IMR-90 (cell line): Measurements from ENCODE around the gene AIRE. TPM values are rescaled to one million over a fixed set of nuclear protein-coding genes. Genes with fewer than 3 reads are reported as not detected.

Source experiments
- ATAC-seq: fragments of 200-7000 bp; cut with Tn5 transposase; 2 replicates; pipeline ENCODE4 v1.9.1; 2020; ENCODE audit warnings: low read depth, mild to moderate bottlenecking, moderate library complexity
- Bru-seq: library from RNA; stranded (reverse); fragments of 400-500 nt; gene quantifications from one replicate; lab custom pipeline; 2021; lab: Mats Ljungman, UMichigan
- BruChase-seq, 2 experiments: library from RNA; stranded (reverse); fragments of 400-500 nt; gene quantifications; one replicate each; lab custom pipeline; 2021; lab: Mats Ljungman, UMichigan
- BruUV-seq: library from RNA; stranded (reverse); fragments of 400-500 nt; replicated peaks from 2 replicates; lab custom pipeline; 2021; lab: Mats Ljungman, UMichigan
- CTCF ChIA-PET: fragments of 300-600 bp; formaldehyde crosslinking; extraction: SDS; loops from one replicate; lab custom pipeline; 2021; ENCODE audit warnings: antibody characterized with exemption; lab: Yijun Ruan, JAX
- POLR2A ChIA-PET: fragments of 300-600 bp; sonication (Branson Sonifier 250); formaldehyde crosslinking; loops from one replicate; lab custom pipeline; 2022; ENCODE audit warnings: antibody characterized with exemption; ENCODE audit not compliant: unreplicated experiment; lab: Charles Lee
- DNase-seq: peaks from one replicate; pipeline ENCODE4 v3.0.0; 2013
- H2AFZ ChIP-seq: replicated peaks from 2 replicates; pipeline ENCODE3; 2013; ENCODE audit warnings: low read length, mild to moderate bottlenecking; ENCODE audit not compliant: poor library complexity
- H2AK5ac ChIP-seq: 2 replicates; pipeline ENCODE4 v1.6.1; 2013; ENCODE audit warnings: low read depth, low read length, inconsistent platforms
- H2AK9ac ChIP-seq: replicated peaks from 2 replicates; pipeline ENCODE3; 2013; ENCODE audit warnings: mild to moderate bottlenecking, low read depth, low read length, moderate library complexity; ENCODE audit not compliant: poor library complexity
- H2BK120ac ChIP-seq: 2 replicates; pipeline ENCODE4 v1.6.1; 2013; ENCODE audit warnings: low read depth, low read length, inconsistent platforms
- H2BK15ac ChIP-seq: 3 replicates; pipeline ENCODE4 v1.6.1; 2013; ENCODE audit warnings: low read depth, low read length, inconsistent platforms
- H2BK20ac ChIP-seq: 2 replicates; pipeline ENCODE4 v1.6.1; 2013; ENCODE audit warnings: low read depth, mild to moderate bottlenecking, inconsistent platforms, low read length, moderate library complexity
- H2BK5ac ChIP-seq: 2 replicates; pipeline ENCODE4 v1.6.1; 2013; ENCODE audit warnings: mild to moderate bottlenecking, low read depth, low read length, inconsistent platforms; ENCODE audit not compliant: poor library complexity, severe bottlenecking
- H3K14ac ChIP-seq: replicated peaks from 2 replicates; pipeline ENCODE4 v1.6.1; 2013; ENCODE audit warnings: low read depth, low read length, inconsistent platforms
- H3K18ac ChIP-seq: 2 replicates; pipeline ENCODE4 v1.6.1; 2013; ENCODE audit warnings: low read depth, low read length, control low read depth
- H3K23ac ChIP-seq: 2 replicates; pipeline ENCODE4 v1.6.1; 2013; ENCODE audit warnings: low read depth, low read length, inconsistent platforms
- H3K27ac ChIP-seq: 2 replicates; pipeline ENCODE4 v1.5.1; 2013; ENCODE audit warnings: mild to moderate bottlenecking, control low read depth, low read length; ENCODE audit not compliant: insufficient read depth
- H3K27me3 ChIP-seq: 2 replicates; pipeline ENCODE4 v1.6.1; 2013; ENCODE audit warnings: low read length; ENCODE audit not compliant: control insufficient read depth, insufficient read depth
- H3K36me3 ChIP-seq: 2 replicates; pipeline ENCODE4 v1.6.1; 2013; ENCODE audit warnings: low read length, mixed read lengths; ENCODE audit not compliant: control insufficient read depth, insufficient read depth
- H3K4ac ChIP-seq: 2 replicates; pipeline ENCODE4 v1.6.1; 2013; ENCODE audit warnings: low read depth, low read length, inconsistent platforms
- H3K4me1 ChIP-seq: 2 replicates; pipeline ENCODE4 v1.6.1; 2013; ENCODE audit warnings: low read length, mixed read lengths; ENCODE audit not compliant: control insufficient read depth, insufficient read depth
- H3K4me2 ChIP-seq: 2 replicates; pipeline ENCODE4 v1.6.1; 2013; ENCODE audit warnings: low read depth, mild to moderate bottlenecking, control low read depth, low read length, moderate library complexity
- H3K4me3 ChIP-seq: 2 replicates; pipeline ENCODE4 v1.5.1; 2013; ENCODE audit warnings: low read depth, mild to moderate bottlenecking, control low read depth, low read length, moderate library complexity; ENCODE audit not compliant: insufficient read depth
- H3K56ac ChIP-seq: 2 replicates; pipeline ENCODE4 v1.6.1; 2013; ENCODE audit warnings: low read length, inconsistent platforms; ENCODE audit not compliant: insufficient read depth; ENCODE audit errors: extremely low read depth
- H3K79me1 ChIP-seq, 2 experiments: 2 replicates each; pipeline ENCODE4 v1.6.1; 2013; ENCODE audit warnings: low read length in 2 of 2, inconsistent platforms in 1 of 2, low read depth in 1 of 2
- H3K9ac ChIP-seq: 2 replicates; pipeline ENCODE4 v1.6.1; 2013; ENCODE audit warnings: low read depth, low read length, control low read depth
- H3K9me1 ChIP-seq: 2 replicates; pipeline ENCODE4 v1.6.1; 2013; ENCODE audit warnings: low read length, inconsistent platforms; ENCODE audit not compliant: insufficient read depth
- H3K9me3 ChIP-seq: 2 replicates; pipeline ENCODE4 v1.6.1; 2013; ENCODE audit warnings: low read length; ENCODE audit not compliant: control insufficient read depth, insufficient read depth
- H4K20me1 ChIP-seq: 2 replicates; pipeline ENCODE4 v1.6.1; 2013; ENCODE audit warnings: low read length, inconsistent platforms; ENCODE audit not compliant: insufficient read depth
- H4K5ac ChIP-seq: 2 replicates; pipeline ENCODE4 v1.6.1; 2013; ENCODE audit warnings: mild to moderate bottlenecking, low read depth, low read length, control low read depth
- H4K8ac ChIP-seq, 2 experiments: 2 replicates each; pipeline ENCODE4 v1.6.1; 2013; ENCODE audit warnings: low read depth in 2 of 2, low read length in 2 of 2, control low read depth in 1 of 2, inconsistent platforms in 1 of 2
- H4K91ac ChIP-seq: 2 replicates; pipeline ENCODE4 v1.6.1; 2013; ENCODE audit warnings: low read depth, low read length, inconsistent platforms; ENCODE audit not compliant: insufficient read depth
- BHLHE40 ChIP-seq: fragments of 150-350 bp; IDR thresholded peaks from 2 replicates; pipeline ENCODE4 v1.6.1; 2016; ENCODE audit warnings: mild to moderate bottlenecking, low read depth, low read length
- CHD1 ChIP-seq: IDR thresholded peaks from 2 replicates; pipeline ENCODE4 v1.6.1; 2012; ENCODE audit warnings: low read depth, low read length, improper control_type of control experiment
- MAZ ChIP-seq: IDR thresholded peaks from 2 replicates; pipeline ENCODE4 v1.6.1; 2012; ENCODE audit warnings: low read depth, mild to moderate bottlenecking, low read length, improper control_type of control experiment, moderate library complexity, borderline replicate concordance
- MXI1 ChIP-seq: IDR thresholded peaks from 2 replicates; pipeline ENCODE4 v1.6.1; 2012; ENCODE audit warnings: low read depth, mild to moderate bottlenecking, low read length, moderate library complexity, borderline replicate concordance
- RAD21 ChIP-seq: IDR thresholded peaks from 2 replicates; pipeline ENCODE4 v1.6.1; 2012; ENCODE audit warnings: low read length, improper control_type of control experiment
- RCOR1 ChIP-seq: IDR thresholded peaks from 2 replicates; pipeline ENCODE4 v1.6.1; 2012; ENCODE audit warnings: mild to moderate bottlenecking, low read length, improper control_type of control experiment; ENCODE audit not compliant: insufficient replicate concordance
- RFX5 ChIP-seq: IDR thresholded peaks from 2 replicates; pipeline ENCODE4 v1.8.0; 2012; ENCODE audit warnings: low read depth, mild to moderate bottlenecking, low read length, moderate library complexity
- WGBS, 2 experiments: methylation state at CpG; one replicate each; pipeline versions ENCODE4 v1.1.5 to v1.1.7; 2013; ENCODE audit warnings: missing lambda C conversion rate in 2 of 2; ENCODE audit not compliant: insufficient read length in 1 of 2; ENCODE audit errors: extremely low coverage in 2 of 2; 5-methylcytosine and 5-hydroxymethylcytosine counted together
- dilution Hi-C: fragments of 300-500 bp; cut with HindIII; formaldehyde crosslinking; loops from one replicate; pipeline ENCODE4 v1.14.3; 2018; ENCODE audit warnings: low sequenced_read_pairs; ENCODE audit not compliant: unreplicated experiment
- in situ Hi-C: fragments of 300-500 bp; cut with MboI; formaldehyde crosslinking; loops from 3 replicates; pipeline ENCODE4 v1.14.3; 2019; ENCODE audit warnings: low sequenced_read_pairs, inconsistent platforms, mixed read lengths
- intact Hi-C: fragments of 100-400 bp; cut with micrococcal nuclease; formaldehyde crosslinking; loops from 2 replicates; pipeline ENCODE4 v1.10.0; 2022
- long read RNA-seq: library from polyadenylated mRNA; unstranded; transcript quantifications from one replicate; pipeline ENCODE4 v2.0.0, GENCODE V29; 2021; ENCODE audit not compliant: unreplicated experiment
- polyA plus RNA-seq, 3 experiments: library from polyadenylated mRNA; depleted of rRNA; stranded (reverse); fragments of >200 nt; gene quantifications; 2 replicates each; pipeline ENCODE4 v1.2.3, GENCODE V29; 2012; ENCODE audit warnings: low replicate concordance in 1 of 3
- total RNA-seq: library from RNA; depleted of rRNA; stranded (reverse); fragments of >200 nt; gene quantifications from 2 replicates; pipeline ENCODE4 v1.2.3, GENCODE V29; 2012; rRNA removed
- TF ChIP-seq, protein P1 (sequence below): fragments of 150-350 bp; IDR thresholded peaks from 2 replicates; pipeline ENCODE4 v1.6.1; 2017; ENCODE audit warnings: mild to moderate bottlenecking, antibody characterized with exemption, low read length, low read depth
- TF ChIP-seq, protein P2 (sequence below): conservative IDR thresholded peaks from 2 replicates; pipeline ENCODE4 v1.5.1; 2012; ENCODE audit warnings: mild to moderate bottlenecking, low read depth, low read length, improper control_type of control experiment

The AIRE gene
- total RNA-seq (not detected in 2 replicates), polyA plus RNA-seq (2012; rRNA removed) (0.03 and 0.05 TPM in 2 replicates), Bru-seq, nascent RNA (not detected), BruChase-seq, experiment 1, labeled RNA remaining after a 6-hour chase (not detected), BruChase-seq, experiment 2, labeled RNA remaining after a 2-hour chase (not detected)
- polyA plus RNA-seq (2012; cell fraction: cytosol; rRNA removed), result not detected in 2 replicates
- 0.54 and 0.91 TPM in 2 replicates for polyA plus RNA-seq (2012; cell fraction: nucleus; rRNA removed; ENCODE audit: low replicate concordance)
- long read RNA-seq, result 0 reads

DNA sequence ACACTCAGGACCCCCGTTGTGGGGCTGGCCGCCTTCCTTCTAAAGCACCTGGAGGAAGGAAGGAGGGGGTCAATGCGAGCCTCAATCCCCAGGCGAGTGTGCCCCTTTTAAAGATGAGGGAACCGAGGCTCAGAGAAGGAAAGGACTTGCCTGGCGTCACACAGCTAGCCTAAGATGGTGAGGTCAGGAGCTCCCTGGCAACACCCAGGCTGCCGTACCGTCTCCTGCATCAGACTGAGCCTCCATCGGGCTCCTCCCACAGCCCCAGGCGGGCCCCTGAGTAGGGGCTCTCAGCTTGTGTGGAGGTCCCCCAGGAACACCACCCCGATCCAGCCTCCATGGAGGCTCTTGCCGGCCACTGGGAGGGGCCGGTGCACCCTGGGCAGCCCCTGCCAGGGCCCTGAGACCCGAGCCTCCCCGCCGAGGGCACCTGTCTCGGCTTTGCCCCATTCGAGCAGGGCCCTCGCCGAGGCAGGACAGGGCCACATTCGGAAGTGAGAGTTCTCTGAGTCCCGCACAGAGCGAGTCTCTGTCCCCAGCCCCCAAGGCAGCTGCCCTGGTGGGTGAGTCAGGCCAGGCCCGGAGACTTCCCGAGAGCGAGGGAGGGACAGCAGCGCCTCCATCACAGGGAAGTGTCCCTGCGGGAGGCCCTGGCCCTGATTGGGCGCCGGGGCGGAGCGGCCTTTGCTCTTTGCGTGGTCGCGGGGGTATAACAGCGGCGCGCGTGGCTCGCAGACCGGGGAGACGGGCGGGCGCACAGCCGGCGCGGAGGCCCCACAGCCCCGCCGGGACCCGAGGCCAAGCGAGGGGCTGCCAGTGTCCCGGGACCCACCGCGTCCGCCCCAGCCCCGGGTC, at the start of gene AIRE:
Gene AIRE, plus strand, starts transcription at position 739 of the 855 bp plus-strand sequence. CDS start 131 bp downstream, outside the sequence.
- Histone ChIP-seq H3K9me1 (no peaks in the 10 kb centered on the region), H3K4me3 (no peak within 1 kb of the TSS), H3K36me3 (no peaks in the 10 kb centered on the region), H3K27ac (no peak within 1 kb of the TSS), H3K14ac (no peak within 1 kb of the TSS), H2BK20ac (no peak within 1 kb of the TSS), H3K4ac (no peak within 1 kb of the TSS), H2BK15ac (no peak within 1 kb of the TSS), H3K23ac (no peak within 1 kb of the TSS), H2AFZ (peak within 1 kb of the TSS; percentile 85), H2AK9ac (peak within 1 kb of the TSS; percentile 81), H3K9ac (no peak within 1 kb of the TSS), H4K20me1 (no peaks in the 10 kb centered on the region), H4K91ac (no peak within 1 kb of the TSS), H3K4me2 (peak within 1 kb of the TSS; percentile 20; the same call in 1 of the 2 replicates), H3K27me3 (peaks cover 32% of the 10 kb centered on the region; the same call in 1 of the 2 replicates), H2AK5ac (no peak within 1 kb of the TSS), H3K56ac (no peak within 1 kb of the TSS), H4K5ac (no peak within 1 kb of the TSS), H3K18ac (no peak within 1 kb of the TSS), H4K8ac (no peak within 1 kb of the TSS), H3K79me1 (no peaks in the 10 kb centered on the region), H2BK5ac (no peak within 1 kb of the TSS), H2BK120ac (no peak within 1 kb of the TSS), H3K9me3 (no peaks in the 10 kb centered on the region), H3K4me1 (peaks cover 4% of the 10 kb centered on the region; the same call in 1 of the 2 replicates)
- intact Hi-C loops, result no loop called here
- ChIA-PET CTCF (no interaction called here), POLR2A (no interaction called here)
- DNase-seq (peak; percentile 29), ATAC-seq (peak; percentile 97)
- 24% methylated on average over 24 of the region's 56 CpGs; no CpG with 5 or more reads in 1 of the 2 experiments for WGBS, 2 experiments
- dilution Hi-C loops, result no loop called here
- 0 out of 2 replicates have a peak, but pooled peaks have one; percentile 27 for TF ChIP-seq MAZ
- no peak for TF ChIP-seq CHD1
- TF ChIP-seq, protein P1, sequence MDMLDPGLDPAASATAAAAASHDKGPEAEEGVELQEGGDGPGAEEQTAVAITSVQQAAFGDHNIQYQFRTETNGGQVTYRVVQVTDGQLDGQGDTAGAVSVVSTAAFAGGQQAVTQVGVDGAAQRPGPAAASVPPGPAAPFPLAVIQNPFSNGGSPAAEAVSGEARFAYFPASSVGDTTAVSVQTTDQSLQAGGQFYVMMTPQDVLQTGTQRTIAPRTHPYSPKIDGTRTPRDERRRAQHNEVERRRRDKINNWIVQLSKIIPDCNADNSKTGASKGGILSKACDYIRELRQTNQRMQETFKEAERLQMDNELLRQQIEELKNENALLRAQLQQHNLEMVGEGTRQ, result no peak
- TF ChIP-seq RFX5, result no peak
- TF ChIP-seq, protein P2, sequence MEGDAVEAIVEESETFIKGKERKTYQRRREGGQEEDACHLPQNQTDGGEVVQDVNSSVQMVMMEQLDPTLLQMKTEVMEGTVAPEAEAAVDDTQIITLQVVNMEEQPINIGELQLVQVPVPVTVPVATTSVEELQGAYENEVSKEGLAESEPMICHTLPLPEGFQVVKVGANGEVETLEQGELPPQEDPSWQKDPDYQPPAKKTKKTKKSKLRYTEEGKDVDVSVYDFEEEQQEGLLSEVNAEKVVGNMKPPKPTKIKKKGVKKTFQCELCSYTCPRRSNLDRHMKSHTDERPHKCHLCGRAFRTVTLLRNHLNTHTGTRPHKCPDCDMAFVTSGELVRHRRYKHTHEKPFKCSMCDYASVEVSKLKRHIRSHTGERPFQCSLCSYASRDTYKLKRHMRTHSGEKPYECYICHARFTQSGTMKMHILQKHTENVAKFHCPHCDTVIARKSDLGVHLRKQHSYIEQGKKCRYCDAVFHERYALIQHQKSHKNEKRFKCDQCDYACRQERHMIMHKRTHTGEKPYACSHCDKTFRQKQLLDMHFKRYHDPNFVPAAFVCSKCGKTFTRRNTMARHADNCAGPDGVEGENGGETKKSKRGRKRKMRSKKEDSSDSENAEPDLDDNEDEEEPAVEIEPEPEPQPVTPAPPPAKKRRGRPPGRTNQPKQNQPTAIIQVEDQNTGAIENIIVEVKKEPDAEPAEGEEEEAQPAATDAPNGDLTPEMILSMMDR, result no peak
- TF ChIP-seq RCOR1, result no peak
- no peak for TF ChIP-seq MXI1
- 0 out of 2 replicates have a peak, but pooled peaks have one; percentile 9 for TF ChIP-seq RAD21
- no peak for TF ChIP-seq BHLHE40
- in situ Hi-C loops, result no loop called here
- BruUV-seq, result no TSS peak
